ENCODE data around the gene RNGTT.

RNGTT gene

DNA sequence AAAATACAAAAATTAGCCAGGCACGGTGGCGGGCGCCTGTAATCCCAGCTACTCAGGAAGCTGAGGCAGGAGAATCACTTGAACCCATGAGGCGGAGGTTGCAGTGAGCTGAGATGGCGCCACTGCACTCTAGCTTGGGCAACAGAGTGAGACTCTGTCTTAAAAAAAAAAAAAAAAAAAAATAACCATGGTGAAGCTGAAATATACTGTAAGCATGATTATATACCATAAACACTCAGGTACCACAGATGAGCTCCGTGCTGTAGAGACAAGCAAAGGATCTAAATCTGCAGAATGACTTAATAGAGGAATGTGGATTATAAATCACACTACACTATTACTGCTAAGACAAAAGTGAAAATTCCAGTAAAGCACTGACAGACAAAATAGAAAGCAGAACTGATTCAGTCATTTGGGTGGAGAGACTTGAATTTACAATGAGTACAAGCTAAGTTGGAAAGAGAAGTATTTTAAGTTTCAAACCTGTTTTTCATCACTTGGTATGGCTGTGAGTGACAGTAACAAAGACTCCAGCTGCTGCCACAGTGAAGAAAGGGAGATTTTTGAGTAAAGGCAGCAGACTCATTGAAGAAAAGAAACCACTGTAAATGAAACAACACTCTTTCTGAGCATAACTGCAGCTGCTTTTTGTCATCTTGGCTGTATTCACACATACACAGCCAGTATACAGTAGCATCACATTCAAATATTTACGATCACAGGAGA lies 322.1 kb downstream of the RNGTT start:
- POLR2A ChIA-PET, result no interaction called here
- H3K4me1 ChIP-seq (ENCODE audit: control insufficient read depth, insufficient read depth, low read length), result no peaks in the 10 kb centered on the region

DNA sequence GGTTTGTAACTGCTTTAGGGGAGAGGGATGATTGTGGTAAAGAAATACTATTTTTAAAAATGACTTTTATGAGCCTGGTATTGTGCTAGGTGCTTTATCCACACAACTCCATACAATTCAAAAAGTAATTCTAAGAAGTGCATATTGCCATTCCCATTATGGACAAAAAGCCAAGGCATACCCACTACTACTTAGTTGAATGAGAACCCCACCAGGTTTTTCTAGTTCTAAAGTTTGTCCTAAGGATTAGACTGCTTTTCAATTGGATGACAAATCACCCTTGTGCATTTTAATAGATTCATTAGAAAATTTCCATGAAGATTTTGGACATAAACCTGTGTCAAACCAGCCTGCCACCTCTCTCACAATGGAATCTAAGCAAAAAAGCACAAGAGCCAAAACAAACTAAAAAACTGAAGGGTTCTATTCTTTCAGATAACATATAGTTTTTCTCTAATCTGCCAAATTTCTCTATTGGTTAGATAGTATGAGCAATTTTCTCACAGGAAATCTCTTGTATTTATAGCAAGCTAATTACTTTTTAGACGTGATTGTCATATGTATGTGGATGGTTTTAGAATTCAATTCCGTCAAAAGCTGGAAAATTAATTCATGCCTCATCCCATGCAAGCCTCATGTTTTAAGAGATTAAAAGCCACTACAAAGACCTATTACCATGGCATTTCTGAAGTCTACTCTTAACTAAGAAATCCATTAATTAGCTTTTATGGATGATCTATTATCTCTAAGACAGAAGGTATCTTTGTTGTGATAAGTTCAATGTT lies 325.5 kb downstream of the RNGTT start:
- H3K9me3 ChIP-seq (ENCODE audit: control insufficient read depth, insufficient read depth, low read depth, low read length), result no peaks in the 10 kb centered on the region
- ChIA-PET POLR2A (no interaction called here), CTCF (interaction anchor here (0.6 to 0.7 kb wide), 3 partner anchors 37 to 156 kb away, joined by 3 to 4 read pairs (median 3); no protein-coding TSS in a partner anchor)
- no peak overlapping the region for H3K27ac ChIP-seq (ENCODE audit: extremely low read depth, low read depth, low read length)
- TF ChIP-seq ZBTB6 (tag by site-specific recombination; IDR thresholded peaks at IDR 0.05) (no peak), ZNF214 (tag by site-specific recombination; IDR thresholded peaks at IDR 0.05; ENCODE audit: borderline replicate concordance) (no peak), YY2 (tag by site-specific recombination; IDR thresholded peaks at IDR 0.05) (no peak), ZNF280C (tag by site-specific recombination; IDR thresholded peaks at IDR 0.05) (no peak), YY1 (tag by site-specific recombination; IDR thresholded peaks at IDR 0.05) (no peak), ZNF561 (tag by site-specific recombination; IDR thresholded peaks at IDR 0.05; ENCODE audit: borderline replicate concordance) (no peak)
- TF ChIP-seq, protein P1, sequence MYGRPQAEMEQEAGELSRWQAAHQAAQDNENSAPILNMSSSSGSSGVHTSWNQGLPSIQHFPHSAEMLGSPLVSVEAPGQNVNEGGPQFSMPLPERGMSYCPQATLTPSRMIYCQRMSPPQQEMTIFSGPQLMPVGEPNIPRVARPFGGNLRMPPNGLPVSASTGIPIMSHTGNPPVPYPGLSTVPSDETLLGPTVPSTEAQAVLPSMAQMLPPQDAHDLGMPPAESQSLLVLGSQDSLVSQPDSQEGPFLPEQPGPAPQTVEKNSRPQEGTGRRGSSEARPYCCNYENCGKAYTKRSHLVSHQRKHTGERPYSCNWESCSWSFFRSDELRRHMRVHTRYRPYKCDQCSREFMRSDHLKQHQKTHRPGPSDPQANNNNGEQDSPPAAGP (tag by site-specific recombination; IDR thresholded peaks at IDR 0.05), result no peak
- TF ChIP-seq, protein P2, sequence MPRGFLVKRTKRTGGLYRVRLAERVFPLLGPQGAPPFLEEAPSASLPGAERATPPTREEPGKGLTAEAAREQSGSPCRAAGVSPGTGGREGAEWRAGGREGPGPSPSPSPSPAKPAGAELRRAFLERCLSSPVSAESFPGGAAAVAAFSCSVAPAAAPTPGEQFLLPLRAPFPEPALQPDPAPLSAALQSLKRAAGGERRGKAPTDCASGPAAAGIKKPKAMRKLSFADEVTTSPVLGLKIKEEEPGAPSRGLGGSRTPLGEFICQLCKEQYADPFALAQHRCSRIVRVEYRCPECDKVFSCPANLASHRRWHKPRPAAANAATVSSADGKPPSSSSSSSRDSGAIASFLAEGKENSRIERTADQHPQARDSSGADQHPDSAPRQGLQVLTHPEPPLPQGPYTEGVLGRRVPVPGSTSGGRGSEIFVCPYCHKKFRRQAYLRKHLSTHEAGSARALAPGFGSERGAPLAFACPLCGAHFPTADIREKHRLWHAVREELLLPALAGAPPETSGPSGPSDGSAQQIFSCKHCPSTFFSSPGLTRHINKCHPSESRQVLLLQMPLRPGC (tag by site-specific recombination; IDR thresholded peaks at IDR 0.05), result no peak
- TF ChIP-seq, protein P3, sequence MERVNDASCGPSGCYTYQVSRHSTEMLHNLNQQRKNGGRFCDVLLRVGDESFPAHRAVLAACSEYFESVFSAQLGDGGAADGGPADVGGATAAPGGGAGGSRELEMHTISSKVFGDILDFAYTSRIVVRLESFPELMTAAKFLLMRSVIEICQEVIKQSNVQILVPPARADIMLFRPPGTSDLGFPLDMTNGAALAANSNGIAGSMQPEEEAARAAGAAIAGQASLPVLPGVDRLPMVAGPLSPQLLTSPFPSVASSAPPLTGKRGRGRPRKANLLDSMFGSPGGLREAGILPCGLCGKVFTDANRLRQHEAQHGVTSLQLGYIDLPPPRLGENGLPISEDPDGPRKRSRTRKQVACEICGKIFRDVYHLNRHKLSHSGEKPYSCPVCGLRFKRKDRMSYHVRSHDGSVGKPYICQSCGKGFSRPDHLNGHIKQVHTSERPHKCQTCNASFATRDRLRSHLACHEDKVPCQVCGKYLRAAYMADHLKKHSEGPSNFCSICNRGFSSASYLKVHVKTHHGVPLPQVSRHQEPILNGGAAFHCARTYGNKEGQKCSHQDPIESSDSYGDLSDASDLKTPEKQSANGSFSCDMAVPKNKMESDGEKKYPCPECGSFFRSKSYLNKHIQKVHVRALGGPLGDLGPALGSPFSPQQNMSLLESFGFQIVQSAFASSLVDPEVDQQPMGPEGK (tag by site-specific recombination; IDR thresholded peaks at IDR 0.05), result no peak
- TF ChIP-seq, protein P4, sequence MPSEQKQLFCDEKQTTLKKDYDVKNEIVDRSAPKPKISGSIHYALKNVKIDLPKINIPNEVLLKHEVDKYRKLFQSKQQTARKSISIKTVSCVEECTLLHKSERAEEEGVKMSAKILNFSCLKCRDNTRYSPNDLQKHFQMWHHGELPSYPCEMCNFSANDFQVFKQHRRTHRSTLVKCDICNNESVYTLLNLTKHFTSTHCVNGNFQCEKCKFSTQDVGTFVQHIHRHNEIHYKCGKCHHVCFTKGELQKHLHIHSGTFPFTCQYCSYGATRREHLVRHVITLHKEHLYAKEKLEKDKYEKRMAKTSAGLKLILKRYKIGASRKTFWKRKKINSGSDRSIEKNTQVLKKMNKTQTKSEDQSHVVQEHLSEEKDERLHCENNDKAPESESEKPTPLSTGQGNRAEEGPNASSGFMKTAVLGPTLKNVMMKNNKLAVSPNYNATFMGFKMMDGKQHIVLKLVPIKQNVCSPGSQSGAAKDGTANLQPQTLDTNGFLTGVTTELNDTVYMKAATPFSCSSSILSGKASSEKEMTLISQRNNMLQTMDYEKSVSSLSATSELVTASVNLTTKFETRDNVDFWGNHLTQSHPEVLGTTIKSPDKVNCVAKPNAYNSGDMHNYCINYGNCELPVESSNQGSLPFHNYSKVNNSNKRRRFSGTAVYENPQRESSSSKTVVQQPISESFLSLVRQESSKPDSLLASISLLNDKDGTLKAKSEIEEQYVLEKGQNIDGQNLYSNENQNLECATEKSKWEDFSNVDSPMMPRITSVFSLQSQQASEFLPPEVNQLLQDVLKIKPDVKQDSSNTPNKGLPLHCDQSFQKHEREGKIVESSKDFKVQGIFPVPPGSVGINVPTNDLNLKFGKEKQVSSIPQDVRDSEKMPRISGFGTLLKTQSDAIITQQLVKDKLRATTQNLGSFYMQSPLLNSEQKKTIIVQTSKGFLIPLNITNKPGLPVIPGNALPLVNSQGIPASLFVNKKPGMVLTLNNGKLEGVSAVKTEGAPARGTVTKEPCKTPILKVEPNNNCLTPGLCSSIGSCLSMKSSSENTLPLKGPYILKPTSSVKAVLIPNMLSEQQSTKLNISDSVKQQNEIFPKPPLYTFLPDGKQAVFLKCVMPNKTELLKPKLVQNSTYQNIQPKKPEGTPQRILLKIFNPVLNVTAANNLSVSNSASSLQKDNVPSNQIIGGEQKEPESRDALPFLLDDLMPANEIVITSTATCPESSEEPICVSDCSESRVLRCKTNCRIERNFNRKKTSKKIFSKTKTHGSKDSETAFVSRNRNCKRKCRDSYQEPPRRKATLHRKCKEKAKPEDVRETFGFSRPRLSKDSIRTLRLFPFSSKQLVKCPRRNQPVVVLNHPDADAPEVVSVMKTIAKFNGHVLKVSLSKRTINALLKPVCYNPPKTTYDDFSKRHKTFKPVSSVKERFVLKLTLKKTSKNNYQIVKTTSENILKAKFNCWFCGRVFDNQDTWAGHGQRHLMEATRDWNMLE (tag by site-specific recombination; conservative IDR thresholded peaks at IDR 0.05; ENCODE audit: low read depth), result no peak
- no peaks in the 10 kb centered on the region for H3K36me3 ChIP-seq (ENCODE audit: control insufficient read depth in 2 of 2, insufficient read depth in 1 of 2, low read length in 2 of 2)
- H3K4me3 ChIP-seq (ENCODE audit: low read depth, low read length), result no peak overlapping the region
- H3K4me1 ChIP-seq (ENCODE audit: control insufficient read depth, insufficient read depth, low read length), result no peaks in the 10 kb centered on the region

More for the DNA sequence above, 322.1 kb downstream of the RNGTT start:
- H3K4me3 ChIP-seq (ENCODE audit: low read depth, low read length), result no peak overlapping the region
- 0 out of 2 replicates have a peak, but pooled peaks have one; percentile 24 for TF ChIP-seq PRDM1 (tag by site-specific recombination; IDR thresholded peaks at IDR 0.05)
- TF ChIP-seq ZNF350 (tag by site-specific recombination; IDR thresholded peaks at IDR 0.05), result no peak
- TF ChIP-seq ZNF423 (tag by site-specific recombination; IDR thresholded peaks at IDR 0.05), result no peak
- CTCF ChIA-PET, result interaction anchor here (0.6 kb wide), 1 partner anchor 1574 kb away, joined by 5 read pairs; no protein-coding TSS in a partner anchor
- no peaks in the 10 kb centered on the region for H3K36me3 ChIP-seq (ENCODE audit: control insufficient read depth in 2 of 2, insufficient read depth in 1 of 2, low read length in 2 of 2)
- H3K9me3 ChIP-seq (ENCODE audit: control insufficient read depth, insufficient read depth, low read depth, low read length), result no peaks in the 10 kb centered on the region
- no peak overlapping the region for H3K27ac ChIP-seq (ENCODE audit: extremely low read depth, low read depth, low read length)

All from HEK293 (cell line).